ENCODE measurements around the gene ZNF385A. TPM values are rescaled to one million over a fixed set of nuclear protein-coding genes. Genes with fewer than 3 reads are reported as not detected.

The ZNF385A gene
- total and polyA plus RNA-seq, 2 of the 13 experiments (the other 11 are each of a cell fraction or from before 2014, with no cell fraction given), result 0.44 to 0.67 TPM

DNA sequence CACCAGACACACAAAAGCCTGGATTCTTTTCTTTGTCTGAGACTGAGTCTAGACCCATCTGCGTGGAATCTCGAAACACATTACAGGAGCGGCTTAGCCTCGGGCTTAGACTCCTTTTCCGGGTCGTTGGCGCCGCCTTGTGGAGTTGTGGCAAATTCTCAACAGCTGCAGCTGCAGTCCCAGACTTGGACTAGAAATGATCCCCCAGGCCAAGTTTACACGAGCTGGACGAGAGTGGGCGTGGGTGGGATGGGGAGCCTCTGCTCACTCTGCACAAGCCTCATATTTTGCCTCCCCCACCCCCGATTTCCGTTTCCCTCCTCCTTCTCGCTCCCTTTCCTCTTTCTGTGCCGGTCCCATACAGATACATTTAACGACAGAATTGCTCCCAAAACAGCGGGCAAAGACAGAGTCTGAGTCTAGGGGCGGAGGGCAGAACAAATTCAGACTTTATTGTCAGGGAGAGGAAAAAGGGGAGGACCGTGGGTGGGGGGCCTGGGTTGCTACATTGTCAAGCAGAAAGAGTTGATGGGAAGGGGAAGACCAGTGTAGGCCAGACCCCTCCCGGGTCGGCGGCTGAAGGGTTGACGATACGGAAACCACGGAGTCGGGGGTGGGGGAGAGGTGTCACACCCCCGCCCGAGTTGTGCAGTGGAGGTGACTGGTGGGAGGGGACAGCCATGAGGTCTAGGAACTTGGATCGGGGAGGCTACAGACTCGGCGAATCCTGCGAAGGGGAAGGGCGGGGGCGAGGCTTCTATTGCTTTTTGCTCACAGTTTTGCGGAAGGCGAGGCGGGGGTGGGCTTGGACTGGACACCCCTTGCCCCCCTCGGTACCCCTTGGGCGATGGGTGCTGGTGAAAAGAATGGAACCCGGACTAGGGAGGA, 15.6 kb downstream of the ZNF385A start (continued):
- TF ChIP-seq, protein P1, sequence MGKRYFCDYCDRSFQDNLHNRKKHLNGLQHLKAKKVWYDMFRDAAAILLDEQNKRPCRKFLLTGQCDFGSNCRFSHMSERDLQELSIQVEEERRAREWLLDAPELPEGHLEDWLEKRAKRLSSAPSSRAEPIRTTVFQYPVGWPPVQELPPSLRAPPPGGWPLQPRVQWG (CRISPR knock-in tag; IDR thresholded peaks at IDR 0.05; ENCODE audit: borderline replicate concordance, low read depth), result no peak
- no peak for TF ChIP-seq BCL6 (CRISPR knock-in tag; IDR thresholded peaks at IDR 0.05)
- TF ChIP-seq PHF20 (CRISPR knock-in tag; IDR thresholded peaks at IDR 0.05), result no peak
- TF ChIP-seq, protein P2, sequence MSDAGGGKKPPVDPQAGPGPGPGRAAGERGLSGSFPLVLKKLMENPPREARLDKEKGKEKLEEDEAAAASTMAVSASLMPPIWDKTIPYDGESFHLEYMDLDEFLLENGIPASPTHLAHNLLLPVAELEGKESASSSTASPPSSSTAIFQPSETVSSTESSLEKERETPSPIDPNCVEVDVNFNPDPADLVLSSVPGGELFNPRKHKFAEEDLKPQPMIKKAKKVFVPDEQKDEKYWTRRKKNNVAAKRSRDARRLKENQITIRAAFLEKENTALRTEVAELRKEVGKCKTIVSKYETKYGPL (CRISPR knock-in tag; IDR thresholded peaks at IDR 0.05), result no peak
- no peak for TF ChIP-seq ZNF75D (CRISPR knock-in tag; IDR thresholded peaks at IDR 0.05; ENCODE audit: borderline replicate concordance)
- 0 out of 2 replicates have a peak, but pooled peaks have one; percentile 21 for TF ChIP-seq GATAD2A (CRISPR knock-in tag; IDR thresholded peaks at IDR 0.05)
- no peak for TF ChIP-seq RBAK (CRISPR knock-in tag; IDR thresholded peaks at IDR 0.05)
- TF ChIP-seq, protein P3, sequence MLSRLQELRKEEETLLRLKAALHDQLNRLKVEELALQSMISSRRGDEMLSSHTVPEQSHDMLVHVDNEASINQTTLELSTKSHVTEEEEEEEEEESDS (CRISPR knock-in tag; IDR thresholded peaks at IDR 0.05; ENCODE audit: borderline replicate concordance), result no peak
- TF ChIP-seq MTA1 (CRISPR knock-in tag; IDR thresholded peaks at IDR 0.05; ENCODE audit: borderline replicate concordance), result no peak
- no peak for TF ChIP-seq BRCA1 (CRISPR knock-in tag; IDR thresholded peaks at IDR 0.05)
- no peak for TF ChIP-seq ZBTB7B (CRISPR knock-in tag; IDR thresholded peaks at IDR 0.05)
- no peak for TF ChIP-seq SMYD3 (CRISPR knock-in tag; IDR thresholded peaks at IDR 0.05)
- no peak for TF ChIP-seq ZNF607 (CRISPR knock-in tag; IDR thresholded peaks at IDR 0.05; ENCODE audit: borderline replicate concordance)
- TF ChIP-seq NFKBIZ (CRISPR knock-in tag; IDR thresholded peaks at IDR 0.05), result no peak
- TF ChIP-seq MAZ (IDR thresholded peaks at IDR 0.05; ENCODE audit: borderline replicate concordance, low read depth, low read length), result no peak
- TF ChIP-seq MAZ (CRISPR knock-in tag; IDR thresholded peaks at IDR 0.05; ENCODE audit: low read depth), result no peak
- no peak for TF ChIP-seq ZEB1 (IDR thresholded peaks at IDR 0.05; ENCODE audit: insufficient replicate concordance, low read depth)
- TF ChIP-seq KDM3A (CRISPR knock-in tag; IDR thresholded peaks at IDR 0.05; ENCODE audit: low read depth), result 0 out of 2 replicates have a peak, but pooled peaks have one; percentile 30
- TF ChIP-seq, protein P4, sequence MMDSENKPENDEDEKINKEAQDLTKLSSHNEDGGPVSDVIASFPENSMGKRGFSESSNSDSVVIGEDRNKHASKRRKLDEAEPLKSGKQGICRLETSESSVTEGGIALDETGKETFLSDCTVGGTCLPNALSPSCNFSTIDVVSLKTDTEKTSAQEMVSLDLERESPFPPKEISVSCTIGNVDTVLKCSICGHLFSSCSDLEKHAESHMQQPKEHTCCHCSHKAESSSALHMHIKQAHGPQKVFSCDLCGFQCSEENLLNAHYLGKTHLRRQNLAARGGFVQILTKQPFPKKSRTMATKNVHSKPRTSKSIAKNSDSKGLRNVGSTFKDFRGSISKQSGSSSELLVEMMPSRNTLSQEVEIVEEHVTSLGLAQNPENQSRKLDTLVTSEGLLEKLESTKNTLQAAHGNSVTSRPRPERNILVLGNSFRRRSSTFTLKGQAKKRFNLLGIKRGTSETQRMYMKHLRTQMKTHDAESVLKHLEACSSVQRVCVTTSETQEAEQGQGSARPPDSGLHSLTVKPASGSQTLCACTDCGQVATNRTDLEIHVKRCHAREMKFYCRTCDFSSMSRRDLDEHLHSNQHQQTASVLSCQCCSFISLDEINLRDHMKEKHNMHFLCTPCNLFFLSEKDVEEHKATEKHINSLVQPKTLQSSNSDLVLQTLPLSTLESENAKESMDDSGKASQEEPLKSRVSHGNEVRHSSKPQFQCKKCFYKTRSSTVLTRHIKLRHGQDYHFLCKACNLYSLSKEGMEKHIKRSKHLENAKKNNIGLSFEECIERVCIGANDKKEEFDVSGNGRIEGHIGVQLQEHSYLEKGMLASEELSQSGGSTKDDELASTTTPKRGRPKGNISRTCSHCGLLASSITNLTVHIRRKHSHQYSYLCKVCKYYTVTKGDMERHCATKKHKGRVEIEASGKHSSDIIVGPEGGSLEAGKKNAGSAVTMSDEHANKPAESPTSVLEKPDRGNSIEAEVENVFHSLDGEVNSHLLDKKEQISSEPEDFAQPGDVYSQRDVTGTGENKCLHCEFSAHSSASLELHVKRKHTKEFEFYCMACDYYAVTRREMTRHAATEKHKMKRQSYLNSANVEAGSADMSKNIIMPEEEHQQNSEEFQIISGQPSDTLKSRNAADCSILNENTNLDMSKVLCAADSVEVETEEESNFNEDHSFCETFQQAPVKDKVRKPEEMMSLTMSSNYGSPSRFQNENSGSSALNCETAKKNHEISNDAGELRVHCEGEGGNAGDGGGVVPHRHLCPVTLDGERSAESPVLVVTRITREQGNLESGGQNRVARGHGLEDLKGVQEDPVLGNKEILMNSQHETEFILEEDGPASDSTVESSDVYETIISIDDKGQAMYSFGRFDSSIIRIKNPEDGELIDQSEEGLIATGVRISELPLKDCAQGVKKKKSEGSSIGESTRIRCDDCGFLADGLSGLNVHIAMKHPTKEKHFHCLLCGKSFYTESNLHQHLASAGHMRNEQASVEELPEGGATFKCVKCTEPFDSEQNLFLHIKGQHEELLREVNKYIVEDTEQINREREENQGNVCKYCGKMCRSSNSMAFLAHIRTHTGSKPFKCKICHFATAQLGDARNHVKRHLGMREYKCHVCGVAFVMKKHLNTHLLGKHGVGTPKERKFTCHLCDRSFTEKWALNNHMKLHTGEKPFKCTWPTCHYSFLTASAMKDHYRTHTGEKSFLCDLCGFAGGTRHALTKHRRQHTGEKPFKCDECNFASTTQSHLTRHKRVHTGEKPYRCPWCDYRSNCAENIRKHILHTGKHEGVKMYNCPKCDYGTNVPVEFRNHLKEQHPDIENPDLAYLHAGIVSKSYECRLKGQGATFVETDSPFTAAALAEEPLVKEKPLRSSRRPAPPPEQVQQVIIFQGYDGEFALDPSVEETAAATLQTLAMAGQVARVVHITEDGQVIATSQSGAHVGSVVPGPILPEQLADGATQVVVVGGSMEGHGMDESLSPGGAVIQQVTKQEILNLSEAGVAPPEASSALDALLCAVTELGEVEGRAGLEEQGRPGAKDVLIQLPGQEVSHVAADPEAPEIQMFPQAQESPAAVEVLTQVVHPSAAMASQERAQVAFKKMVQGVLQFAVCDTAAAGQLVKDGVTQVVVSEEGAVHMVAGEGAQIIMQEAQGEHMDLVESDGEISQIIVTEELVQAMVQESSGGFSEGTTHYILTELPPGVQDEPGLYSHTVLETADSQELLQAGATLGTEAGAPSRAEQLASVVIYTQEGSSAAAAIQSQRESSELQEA (CRISPR knock-in tag; IDR thresholded peaks at IDR 0.05; ENCODE audit: not compliant biosample characterization), result no peak

Measured in HepG2 (cell line).